Osteoblast (primary cell): Measurements from ENCODE around the gene F7. TPM values are rescaled to one million over a fixed set of nuclear protein-coding genes. Genes with fewer than 3 reads are reported as not detected.

Experiments used
- DNase-seq: peaks from one replicate; pipeline ENCODE4 v3.0.0; 2011; ENCODE audit warnings: low spot score, mixed read lengths; ENCODE audit not compliant: insufficient read length; ENCODE audit errors: missing footprints
- H2AFZ ChIP-seq: 2 replicates; pipeline ENCODE4 v1.6.0; 2011; ENCODE audit warnings: mild to moderate bottlenecking, low read length
- H3K27ac ChIP-seq: 2 replicates; pipeline ENCODE4 v1.5.1; 2011; ENCODE audit warnings: mild to moderate bottlenecking, low read depth, low read length, moderate library complexity
- H3K27me3 ChIP-seq: 2 replicates; pipeline ENCODE4 v1.6.0; 2012; ENCODE audit warnings: mild to moderate bottlenecking, control low read depth, inconsistent platforms, low read length, moderate library complexity; ENCODE audit not compliant: insufficient read depth
- H3K36me3 ChIP-seq: 2 replicates; pipeline ENCODE4 v1.5.1; 2011; ENCODE audit warnings: mild to moderate bottlenecking, low read length, control low read depth, moderate library complexity; ENCODE audit not compliant: insufficient read depth
- H3K4me1 ChIP-seq: 2 replicates; pipeline ENCODE4 v1.5.1; 2011; ENCODE audit warnings: mild to moderate bottlenecking, low read length, control low read depth, moderate library complexity; ENCODE audit not compliant: insufficient read depth
- H3K4me2 ChIP-seq: 2 replicates; pipeline ENCODE4 v1.6.0; 2011; ENCODE audit warnings: mild to moderate bottlenecking, low read length; ENCODE audit not compliant: insufficient read depth
- H3K4me3 ChIP-seq: fragments of 200-600 bp; sonication (generic); 3 replicates; pipeline ENCODE4 v1.5.1; 2012; ENCODE audit warnings: mild to moderate bottlenecking, low read length, inconsistent platforms; ENCODE audit not compliant: insufficient read depth
- H3K79me2 ChIP-seq: 2 replicates; pipeline ENCODE4 v1.6.0; 2012; ENCODE audit warnings: mild to moderate bottlenecking, low read length, control low read depth, inconsistent platforms; ENCODE audit not compliant: insufficient read depth
- H3K9me3 ChIP-seq: 2 replicates; pipeline ENCODE4 v1.5.1; 2011; ENCODE audit warnings: low read depth, low read length, control low read depth
- H4K20me1 ChIP-seq: 2 replicates; pipeline ENCODE4 v1.6.0; 2012; ENCODE audit warnings: mild to moderate bottlenecking, low read length, control low read depth; ENCODE audit not compliant: insufficient read depth
- CTCF ChIP-seq: IDR thresholded peaks from 2 replicates; pipeline ENCODE4 v1.5.1; 2011; ENCODE audit warnings: mild to moderate bottlenecking, low read depth, low read length, moderate library complexity; ENCODE audit errors: extremely low read depth
- total RNA-seq: library from RNA; depleted of rRNA; stranded (reverse); fragments of >200 nt; gene quantifications from 2 replicates; pipeline ENCODE4 v1.2.3, GENCODE V29; 2012

Gene F7
- total RNA-seq, 1 donor, result under 0.01 TPM

DNA sequence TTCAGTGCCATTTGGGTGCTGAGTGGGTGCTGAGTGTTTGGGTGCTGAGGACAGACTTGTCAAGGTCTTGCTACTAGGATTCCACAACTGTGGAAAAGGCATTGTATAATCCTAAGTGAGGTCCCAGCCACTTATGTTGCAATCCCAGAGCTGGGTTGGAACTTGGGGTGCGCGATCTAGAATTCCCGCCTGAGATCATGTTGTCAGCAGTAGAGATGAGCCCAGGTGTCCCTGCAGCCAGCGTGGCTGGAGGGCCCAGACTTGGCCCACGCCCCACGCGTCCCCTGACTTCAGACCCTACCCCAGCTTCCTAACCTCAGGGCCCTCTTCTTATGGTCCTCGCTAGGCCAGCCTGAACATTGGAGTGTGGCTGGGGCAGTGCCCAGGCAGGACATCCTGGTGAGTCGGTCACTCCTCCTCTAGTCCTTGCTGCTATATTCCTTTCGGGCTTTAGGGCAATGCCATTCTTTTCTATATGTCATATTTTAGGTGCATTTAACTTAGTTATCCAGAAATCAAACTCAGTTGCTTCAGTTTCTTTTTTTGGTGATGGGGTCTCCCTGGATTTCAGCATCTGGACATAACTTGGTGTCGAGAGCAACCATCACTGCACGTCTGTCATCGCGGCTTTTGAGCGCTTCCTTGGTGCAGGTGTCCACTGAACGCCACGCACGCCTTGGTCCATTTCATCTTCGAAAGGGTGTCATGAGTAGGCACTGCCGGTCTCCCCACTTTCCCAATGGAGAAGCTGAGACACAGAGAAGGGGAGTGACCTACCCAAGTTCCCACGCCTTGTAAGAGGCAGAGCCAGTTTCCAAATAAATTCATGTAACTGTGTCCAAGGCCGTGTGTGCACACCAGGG, 46.4 kb upstream of the F7 start:
- Histone ChIP-seq H3K27ac (no peak overlapping the region), H3K9me3 (peaks cover 5% of the 10 kb centered on the region), H3K79me2 (no peaks in the 10 kb centered on the region), H3K4me2 (no peak overlapping the region), H3K4me3 (no peak overlapping the region), H4K20me1 (no peaks in the 10 kb centered on the region), H2AFZ (no peak overlapping the region), H3K36me3 (no peaks in the 10 kb centered on the region), H3K27me3 (peaks cover 22% of the 10 kb centered on the region), H3K4me1 (peaks cover 2% of the 10 kb centered on the region)
- no peak for TF ChIP-seq CTCF
- no peak for DNase-seq

GRCh38 chr13:113059891-113060290, 45.7 kb upstream of the F7 start:
- Histone ChIP-seq H3K27me3 (peaks cover 20% of the 10 kb centered on the region), H4K20me1 (peaks cover 4% of the 10 kb centered on the region), H3K27ac (no peak overlapping the region), H2AFZ (no peak overlapping the region), H3K36me3 (no peaks in the 10 kb centered on the region), H3K9me3 (peaks cover 5% of the 10 kb centered on the region), H3K4me3 (no peak overlapping the region), H3K79me2 (no peaks in the 10 kb centered on the region), H3K4me1 (peaks cover 9% of the 10 kb centered on the region), H3K4me2 (no peak overlapping the region)
- no peak for TF ChIP-seq CTCF
- no peak for DNase-seq

GRCh38 chr13:113060557-113061270, 44.9 kb upstream of the F7 start:
- TF ChIP-seq CTCF, result no peak

GRCh38 chr13:113061271-113061625, 44.3 kb upstream of the F7 start:
- Histone ChIP-seq H2AFZ (no peak overlapping the region), H3K4me2 (no peak overlapping the region), H3K27me3 (peaks cover 13% of the 10 kb centered on the region), H3K4me1 (peaks cover 9% of the 10 kb centered on the region), H4K20me1 (peaks cover 4% of the 10 kb centered on the region), H3K27ac (no peak overlapping the region), H3K4me3 (no peak overlapping the region), H3K36me3 (no peaks in the 10 kb centered on the region), H3K9me3 (peaks cover 5% of the 10 kb centered on the region), H3K79me2 (no peaks in the 10 kb centered on the region)
- DNase-seq, result no peak
- TF ChIP-seq CTCF, result no peak

More at GRCh38 chr13:113060557-113061270, 44.9 kb upstream of the F7 start:
- Histone ChIP-seq H3K27ac (no peak overlapping the region), H3K4me3 (no peak overlapping the region), H3K4me2 (no peak overlapping the region), H3K79me2 (no peaks in the 10 kb centered on the region), H2AFZ (no peak overlapping the region), H4K20me1 (peaks cover 4% of the 10 kb centered on the region), H3K4me1 (peaks cover 9% of the 10 kb centered on the region), H3K36me3 (no peaks in the 10 kb centered on the region), H3K9me3 (peaks cover 5% of the 10 kb centered on the region), H3K27me3 (peaks cover 17% of the 10 kb centered on the region)
- no peak for DNase-seq
